Erythroblast (primary cell): ENCODE measurements around the gene TLR2.
"Not testable (repeated sequence)": the region's sequence is repeated elsewhere in the genome, so short reads cannot be mapped to it uniquely, and the experiment has no call there.

Experiments used
- GATA1 ChIP-seq: IDR thresholded peaks from 2 replicates; pipeline ENCODE4 v1.6.1; 2011; ENCODE audit warnings: low read depth, mild to moderate bottlenecking, control low read depth, low read length, moderate library complexity
- POLR2A ChIP-seq: IDR thresholded peaks from 2 replicates; pipeline ENCODE4 v1.6.1; 2011; ENCODE audit warnings: mild to moderate bottlenecking, low read length

DNA sequence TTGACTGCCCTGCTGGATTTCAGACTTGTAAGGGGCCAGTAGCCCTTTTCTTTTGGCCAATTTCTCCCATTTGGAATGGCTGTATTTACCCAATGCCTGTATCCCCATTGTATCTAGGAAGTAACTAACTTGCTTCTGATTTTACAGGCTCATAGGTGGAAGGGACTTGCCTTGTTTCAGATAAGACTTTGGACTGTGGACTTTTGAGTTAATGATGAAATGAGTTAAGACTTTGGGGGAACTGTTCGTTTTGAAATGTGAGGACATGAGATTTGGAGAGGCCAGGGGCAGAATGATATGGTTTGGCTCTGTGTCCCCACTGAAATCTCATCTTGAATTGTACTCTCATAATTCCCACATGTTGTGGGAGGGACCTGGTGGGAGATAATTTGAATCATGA lies 17.6 kb upstream of the TLR2 start:
- not testable (repeated sequence) for TF ChIP-seq POLR2A, GATA1
